ENCODE results near the gene GAMT.
"Not testable (repeated sequence)": the region's sequence is repeated elsewhere in the genome, so short reads cannot be mapped to it uniquely, and the experiment has no call there.

Gene GAMT

GRCh38 chr19:1422943-1423342, 21.6 kb upstream of the GAMT start:
- TF ChIP-seq TAF1 (IDR thresholded peaks at IDR 0.05; ENCODE audit: borderline replicate concordance, low read depth, low read length) (no peak), POLR2AphosphoS5 (IDR thresholded peaks at IDR 0.05; ENCODE audit: low read depth, low read length) (no peak), POLR2A (IDR thresholded peaks at IDR 0.05; ENCODE audit: low read depth, low read length) (no peak)
- no peak for DNase-seq (ENCODE audit: insufficient read length)
- no peak for FAIRE-seq

GRCh38 chr19:1422360-1422759, 21.0 kb upstream of the GAMT start:
- FAIRE-seq = no peak
- no peak for DNase-seq (ENCODE audit: insufficient read length)
- TF ChIP-seq POLR2A (IDR thresholded peaks at IDR 0.05; ENCODE audit: low read depth, low read length) (no peak), TAF1 (IDR thresholded peaks at IDR 0.05; ENCODE audit: borderline replicate concordance, low read depth, low read length) (no peak), POLR2AphosphoS5 (IDR thresholded peaks at IDR 0.05; ENCODE audit: low read depth, low read length) (no peak; the same call in 1 of the 2 replicates)

GRCh38 chr19:1421958-1422305, 20.6 kb upstream of the GAMT start:
- FAIRE-seq (no peak), DNase-seq (ENCODE audit: insufficient read length) (no peak)
- TF ChIP-seq POLR2AphosphoS5 (IDR thresholded peaks at IDR 0.05; ENCODE audit: low read depth, low read length) (no peak; the same call in 1 of the 2 replicates), POLR2A (IDR thresholded peaks at IDR 0.05; ENCODE audit: low read depth, low read length) (no peak), TAF1 (IDR thresholded peaks at IDR 0.05; ENCODE audit: borderline replicate concordance, low read depth, low read length) (no peak)

GRCh38 chr19:1421218-1421957, 20.0 kb upstream of the GAMT start:
- DNase-seq (ENCODE audit: insufficient read length) = no peak
- no peak for FAIRE-seq
- TF ChIP-seq POLR2A (IDR thresholded peaks at IDR 0.05; ENCODE audit: low read depth, low read length) (no peak), POLR2AphosphoS5 (IDR thresholded peaks at IDR 0.05; ENCODE audit: low read depth, low read length) (no peak), TAF1 (IDR thresholded peaks at IDR 0.05; ENCODE audit: borderline replicate concordance, low read depth, low read length) (no peak)

GRCh38 chr19:1420590-1420989, 19.2 kb upstream of the GAMT start:
- no peak for DNase-seq (ENCODE audit: insufficient read length)
- no peak for TF ChIP-seq TAF1 (IDR thresholded peaks at IDR 0.05; ENCODE audit: borderline replicate concordance, low read depth, low read length)
- TF ChIP-seq POLR2A (IDR thresholded peaks at IDR 0.05; ENCODE audit: low read depth, low read length) = no peak
- TF ChIP-seq POLR2AphosphoS5 (IDR thresholded peaks at IDR 0.05; ENCODE audit: low read depth, low read length) = peak; percentile 59; the same call in 1 of the 2 replicates
- no peak for FAIRE-seq

GRCh38 chr19:1420085-1420484, 18.7 kb upstream of the GAMT start:
- not testable (repeated sequence) for DNase-seq (ENCODE audit: insufficient read length); FAIRE-seq

GRCh38 chr19:1418951-1419738, 17.8 kb upstream of the GAMT start:
- FAIRE-seq (no peak), DNase-seq (ENCODE audit: insufficient read length) (no peak)
- 0 out of 2 replicates have a peak, but pooled peaks have one; percentile 25 for TF ChIP-seq POLR2AphosphoS5 (IDR thresholded peaks at IDR 0.05; ENCODE audit: low read depth, low read length)
- no peak for TF ChIP-seq TAF1 (IDR thresholded peaks at IDR 0.05; ENCODE audit: borderline replicate concordance, low read depth, low read length)
- TF ChIP-seq POLR2A (IDR thresholded peaks at IDR 0.05; ENCODE audit: low read depth, low read length) = peak; percentile 33; the same call in 1 of the 2 replicates

- DNase-seq (ENCODE audit: insufficient read length) (no peak), FAIRE-seq (no peak)
- no peak for TF ChIP-seq POLR2AphosphoS5 (IDR thresholded peaks at IDR 0.05; ENCODE audit: low read depth, low read length)
- no peak for TF ChIP-seq POLR2A (IDR thresholded peaks at IDR 0.05; ENCODE audit: low read depth, low read length)
- TF ChIP-seq TAF1 (IDR thresholded peaks at IDR 0.05; ENCODE audit: borderline replicate concordance, low read depth, low read length) = no peak
These were observed 17.1 kb upstream of the GAMT start for GRCh38 chr19:1418496-1418775.

GRCh38 chr19:1417681-1418495, 16.5 kb upstream of the GAMT start:
- TF ChIP-seq POLR2A (IDR thresholded peaks at IDR 0.05; ENCODE audit: low read depth, low read length) (no peak), POLR2AphosphoS5 (IDR thresholded peaks at IDR 0.05; ENCODE audit: low read depth, low read length) (no peak), TAF1 (IDR thresholded peaks at IDR 0.05; ENCODE audit: borderline replicate concordance, low read depth, low read length) (no peak)
- FAIRE-seq = no peak

GRCh38 chr19:1417145-1417544, 15.8 kb upstream of the GAMT start:
- no peak for FAIRE-seq
- TF ChIP-seq TAF1 (IDR thresholded peaks at IDR 0.05; ENCODE audit: borderline replicate concordance, low read depth, low read length) = no peak
- TF ChIP-seq POLR2AphosphoS5 (IDR thresholded peaks at IDR 0.05; ENCODE audit: low read depth, low read length) = peak; percentile 42; the same call in 1 of the 2 replicates
- DNase-seq (ENCODE audit: insufficient read length) = no peak

More at GRCh38 chr19:1417681-1418495, 16.5 kb upstream of the GAMT start:
- DNase-seq (ENCODE audit: insufficient read length) = no peak

- FAIRE-seq (no peak), DNase-seq (ENCODE audit: insufficient read length) (no peak)
- TF ChIP-seq POLR2AphosphoS5 (IDR thresholded peaks at IDR 0.05; ENCODE audit: low read depth, low read length) (peak; percentile 30; the same call in 1 of the 2 replicates), POLR2A (IDR thresholded peaks at IDR 0.05; ENCODE audit: low read depth, low read length) (no peak)
These were observed 14.9 kb upstream of the GAMT start for GRCh38 chr19:1416014-1416841.
